SK-N-MC (cell line): ENCODE data around the gene ABCA8.
"Not testable (repeated sequence)": the region's sequence is repeated elsewhere in the genome, so short reads cannot be mapped to it uniquely, and the experiment has no call there.

ENCODE experiments used
- DNase-seq: peaks from one replicate; pipeline ENCODE4 v3.0.0-alpha.2; 2011; ENCODE audit warnings: low read depth, low spot score
- H3K27ac ChIP-seq: fragments of 200-600 bp; sonication (generic); 2 replicates; pipeline ENCODE4 v1.5.1; 2016; ENCODE audit warnings: mixed run types
- H3K36me3 ChIP-seq: fragments of 200-600 bp; sonication (generic); 2 replicates; pipeline ENCODE4 v1.6.1; 2017; ENCODE audit warnings: antibody characterized with exemption, low read length, mixed read lengths; ENCODE audit not compliant: insufficient read depth
- H3K4me3 ChIP-seq: fragments of 200-600 bp; sonication (generic); 2 replicates; pipeline ENCODE4 v1.5.1; 2016
- H3K9ac ChIP-seq: fragments of 200-600 bp; sonication (generic); 2 replicates; pipeline ENCODE4 v1.8.0; 2017; ENCODE audit warnings: mixed run types, mixed read lengths; ENCODE audit not compliant: insufficient read length
- H3K9me3 ChIP-seq: fragments of 200-600 bp; sonication (generic); 2 replicates; pipeline ENCODE4 v1.6.1; 2017; ENCODE audit warnings: low read depth, mild to moderate bottlenecking, antibody characterized with exemption, low read length, moderate library complexity, mixed read lengths
- EZH2 ChIP-seq: fragments of 200-600 bp; sonication (generic); IDR thresholded peaks from one replicate; pipeline ENCODE4 v1.6.1; 2017; ENCODE audit warnings: antibody characterized with exemption
- FOXP2 ChIP-seq: optimal IDR thresholded peaks from 2 replicates; pipeline ENCODE3; 2011; ENCODE audit warnings: mild to moderate bottlenecking, moderate library complexity; ENCODE audit not compliant: insufficient read depth; ENCODE audit errors: extremely low read length, control extremely low read depth
- POLR2AphosphoS5 ChIP-seq: IDR thresholded peaks from 2 replicates; pipeline ENCODE4 v1.6.1; 2012; ENCODE audit warnings: mild to moderate bottlenecking, low read depth, low read length, borderline replicate concordance

Gene ABCA8

GRCh38 chr17:68944435-68945035, 10.7 kb downstream of the ABCA8 start:
- H3K36me3 ChIP-seq = no peaks in the 10 kb centered on the region
- H3K27ac ChIP-seq = no peak overlapping the region
- no peak overlapping the region for H3K4me3 ChIP-seq
- H3K9ac ChIP-seq = no peak overlapping the region
- no peak for DNase-seq
- H3K9me3 ChIP-seq = no peaks in the 10 kb centered on the region
- TF ChIP-seq FOXP2 (no peak), POLR2AphosphoS5 (no peak), EZH2 (no peak)

DNA sequence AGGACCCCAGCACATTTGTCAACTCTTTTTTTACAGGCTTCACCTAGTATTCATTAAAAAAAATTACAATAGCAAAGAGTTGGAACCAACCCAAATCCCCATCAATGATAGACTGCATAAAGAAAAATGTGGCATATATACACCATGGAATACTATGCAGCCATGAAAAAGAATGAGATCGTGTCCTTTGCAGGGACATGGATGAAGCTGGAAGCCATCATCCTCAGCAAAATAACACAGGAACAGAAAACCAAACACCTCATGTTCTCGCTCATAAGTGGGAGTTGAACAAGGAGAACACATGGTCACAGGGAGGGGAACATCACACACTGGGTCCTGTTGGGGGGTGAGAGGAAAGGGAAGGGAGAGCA, 11.4 kb downstream of the ABCA8 start:
- not testable (repeated sequence) for H3K9me3 ChIP-seq, H3K27ac ChIP-seq, DNase-seq, H3K9ac ChIP-seq, H3K36me3 ChIP-seq, H3K4me3 ChIP-seq

- no peak overlapping the region for H3K27ac ChIP-seq
- no peak overlapping the region for H3K4me3 ChIP-seq
- no peak overlapping the region for H3K9ac ChIP-seq
- no peaks in the 10 kb centered on the region for H3K36me3 ChIP-seq
- TF ChIP-seq FOXP2 = no peak
- TF ChIP-seq POLR2AphosphoS5 = no peak
- no peak for TF ChIP-seq EZH2
- DNase-seq = no peak
- no peaks in the 10 kb centered on the region for H3K9me3 ChIP-seq
Observed at GRCh38 chr17:68943123-68943811, 11.9 kb downstream of the ABCA8 start.

DNA sequence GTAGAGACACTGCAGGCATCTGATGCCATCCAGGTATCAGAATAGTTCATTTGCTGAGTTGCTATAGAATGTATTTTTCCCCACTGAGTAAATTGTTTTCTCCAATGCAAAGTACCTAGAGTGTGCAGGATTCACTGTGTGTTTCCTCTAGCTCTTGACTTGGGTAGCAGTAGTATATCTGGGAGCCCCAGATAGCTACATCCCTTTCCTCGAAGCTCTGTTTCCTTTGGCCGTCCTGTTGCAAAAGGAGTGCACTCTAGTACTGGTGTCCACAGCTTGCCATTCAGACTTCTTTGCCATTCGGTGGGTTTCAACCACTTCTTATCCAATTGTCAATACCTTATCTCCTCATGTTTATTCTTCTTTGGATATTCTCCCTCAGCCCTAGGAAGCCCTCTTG, 12.8 kb downstream of the ABCA8 start:
- Histone ChIP-seq H3K4me3 (no peak overlapping the region), H3K36me3 (no peaks in the 10 kb centered on the region), H3K9ac (no peak overlapping the region), H3K27ac (no peak overlapping the region), H3K9me3 (no peaks in the 10 kb centered on the region)
- TF ChIP-seq POLR2AphosphoS5 (no peak), EZH2 (no peak), FOXP2 (no peak)
- DNase-seq = no peak

- Histone ChIP-seq H3K27ac (no peak overlapping the region), H3K9ac (no peak overlapping the region), H3K9me3 (no peaks in the 10 kb centered on the region), H3K4me3 (no peak overlapping the region), H3K36me3 (no peaks in the 10 kb centered on the region)
- TF ChIP-seq EZH2 = no peak
- TF ChIP-seq POLR2AphosphoS5 = no peak
- no peak for TF ChIP-seq FOXP2
- no peak for DNase-seq
Observed at GRCh38 chr17:68941761-68942160, 13.4 kb downstream of the ABCA8 start.

DNA sequence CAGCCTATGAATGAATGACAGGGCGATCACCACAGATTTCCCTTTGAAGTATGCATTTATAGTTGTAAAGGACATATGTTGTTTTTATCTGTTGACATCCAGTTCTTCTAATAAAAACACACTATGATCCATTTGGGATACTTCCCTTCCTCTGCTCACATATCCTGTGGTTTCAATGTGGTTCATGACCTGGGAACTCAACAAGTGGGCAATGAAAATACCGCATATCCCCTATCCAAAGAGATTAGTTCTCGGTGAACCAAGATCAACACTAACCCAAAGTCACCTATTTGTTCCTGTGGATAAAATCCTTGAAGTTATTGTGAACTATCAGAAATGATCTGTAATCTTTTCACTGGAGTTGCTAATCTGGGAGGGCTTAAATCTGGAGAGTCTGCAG, 16.0 kb downstream of the ABCA8 start:
- Histone ChIP-seq H3K9me3 (no peaks in the 10 kb centered on the region), H3K27ac (no peak overlapping the region), H3K36me3 (no peaks in the 10 kb centered on the region), H3K4me3 (no peak overlapping the region), H3K9ac (no peak overlapping the region)
- DNase-seq = no peak
- TF ChIP-seq EZH2 (no peak), FOXP2 (no peak), POLR2AphosphoS5 (no peak)

GRCh38 chr17:68937890-68938514, 17.2 kb downstream of the ABCA8 start:
- no peak for TF ChIP-seq POLR2AphosphoS5
- no peak for TF ChIP-seq FOXP2
- TF ChIP-seq EZH2 = no peak
- H3K27ac ChIP-seq = no peak overlapping the region
- DNase-seq = no peak
- no peak overlapping the region for H3K9ac ChIP-seq
- no peak overlapping the region for H3K4me3 ChIP-seq
- no peaks in the 10 kb centered on the region for H3K36me3 ChIP-seq
- no peaks in the 10 kb centered on the region for H3K9me3 ChIP-seq

DNA sequence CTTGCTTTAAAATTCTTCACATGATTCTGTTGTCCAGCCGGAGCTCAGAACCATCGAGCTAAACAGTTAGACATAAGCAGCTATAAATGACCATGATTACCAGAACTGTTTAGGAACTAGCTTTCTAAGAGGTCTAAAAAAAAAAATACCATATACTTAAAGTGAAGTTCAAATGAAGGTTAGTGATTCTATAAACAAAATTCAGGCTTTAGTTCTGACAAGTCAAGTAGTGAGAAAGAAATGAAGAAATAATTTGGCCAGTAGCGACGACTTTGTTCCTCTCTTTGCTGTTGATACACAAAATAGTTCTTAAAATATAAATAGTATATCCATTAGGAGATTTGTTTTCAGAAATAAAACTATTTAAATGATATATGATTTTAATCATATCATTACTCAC, 27.7 kb downstream of the ABCA8 start:
- H3K27ac ChIP-seq = no peak overlapping the region
- H3K9me3 ChIP-seq = no peaks in the 10 kb centered on the region
- no peaks in the 10 kb centered on the region for H3K36me3 ChIP-seq
- DNase-seq = no peak
- TF ChIP-seq FOXP2 (no peak), POLR2AphosphoS5 (no peak), EZH2 (no peak)
- H3K4me3 ChIP-seq = no peak overlapping the region
- no peak overlapping the region for H3K9ac ChIP-seq
